Ovary (tissue), 9 donors: ENCODE results near the gene DUSP16. TPM values are rescaled to one million over a fixed set of nuclear protein-coding genes. Genes with fewer than 3 reads are reported as not detected.

Source experiments
- DNase-seq, 5 donors: peaks; one replicate each; pipeline ENCODE4 v3.0.0-alpha.2; 2019 to 2020
- H3K27ac ChIP-seq, 2 donors: fragments of 200-600 bp; one replicate each; pipeline versions ENCODE4 v1.5.1 to v1.8.0; 2019 to 2022
- H3K27me3 ChIP-seq: fragments of 200-600 bp; one replicate; pipeline ENCODE4 v1.8.0; 2022
- H3K36me3 ChIP-seq: fragments of 200-600 bp; sonication (generic); one replicate; pipeline ENCODE4 v1.5.1; 2019
- H3K4me1 ChIP-seq: one replicate; pipeline ENCODE4 v1.8.1; 2013; ENCODE audit warnings: mild to moderate bottlenecking, moderate library complexity; ENCODE audit not compliant: insufficient read depth
- H3K4me3 ChIP-seq: fragments of 200-600 bp; sonication (generic); one replicate; pipeline ENCODE4 v1.5.1; 2017
- H3K9me3 ChIP-seq, 2 donors: fragments of 200-600 bp in 1 of 2; sonication (generic) in 1 of 2; one replicate each; pipeline versions ENCODE4 v1.5.1 to v1.8.1; 2013 to 2019; ENCODE audit warnings: mild to moderate bottlenecking in 1 of 2, moderate library complexity in 1 of 2
- EP300 ChIP-seq: sonication (generic); formaldehyde crosslinking; IDR thresholded peaks from one replicate; pipeline ENCODE4 v1.6.1; 2017; ENCODE audit warnings: antibody characterized with exemption
- POLR2A ChIP-seq: fragments of 450-650 bp; IDR thresholded peaks from one replicate; pipeline ENCODE4 v1.6.1; 2017; ENCODE audit warnings: antibody characterized with exemption, mild to moderate bottlenecking, moderate library complexity
- WGBS, 3 donors: extraction: QIAGEN DNeasy Blood & Tissue Kit in 1 of 3; methylation state at CpG; one replicate each; pipeline versions ENCODE4 v1.1.5 to v1.1.7; 2013 to 2017; 5-methylcytosine and 5-hydroxymethylcytosine counted together
- intact Hi-C, 4 donors: fragments of 100-400 bp; cut with DNase I; formaldehyde crosslinking; loops; one replicate each; pipeline versions ENCODE4 v1.11.0 to v1.15.1; 2022 to 2023
- polyA plus RNA-seq, 2 donors: library from polyadenylated mRNA; stranded (reverse); fragments of 200-250 nt in 1 of 2; fragments of 350-450 nt in 1 of 2; fragmentation: Illumina TruSeq in 1 of 2; extraction: RNeasy Lipid Tissue Mini Kit (QIAGEN cat#74804) in 1 of 2; gene quantifications; one replicate each; pipeline ENCODE4 v1.2.3, GENCODE V29; 2013 to 2014
- total RNA-seq, 7 donors: library from RNA; depleted of rRNA in 2 of 7; stranded (reverse); fragments of >200 nt in 2 of 7; fragmentation: NEBNext Ultra II Directional in 3 of 7; extraction: Animal tissue kit (Norgen Biotek cat#: 25700) in 3 of 7; gene quantifications; one replicate each; pipeline versions ENCODE4 v1.1.0 to v1.2.4, GENCODE V29; 2016 to 2023
- TF ChIP-seq, protein P1 (sequence below), 3 donors: fragments of 450-650 bp in 2 of 3; fragments of 200-600 bp in 1 of 3; IDR thresholded peaks; one replicate each; pipeline versions ENCODE4 v1.5.1 to v1.8.0; 2016 to 2022; ENCODE audit warnings: antibody characterized with exemption in 3 of 3, mild to moderate bottlenecking in 1 of 3
- donor health status: DM: no; HTN: no; CAD: no; lungs with moderate emphysema.
- donor health status: DM: no; HTN: no; CAD: no.
- donor health status: Bipolar disorder and iron deficiency.
- donor health status: DM: yes; HTN: yes; CAD: no.
- donor health status: DM: no; HTN: no; CAD: no.
- donor health status: DM: yes; HTN: yes; CAD: no.

The DUSP16 gene
- total and polyA plus RNA-seq, 9 donors, result 12.5 to 54.0 (median 27.3) TPM

DNA sequence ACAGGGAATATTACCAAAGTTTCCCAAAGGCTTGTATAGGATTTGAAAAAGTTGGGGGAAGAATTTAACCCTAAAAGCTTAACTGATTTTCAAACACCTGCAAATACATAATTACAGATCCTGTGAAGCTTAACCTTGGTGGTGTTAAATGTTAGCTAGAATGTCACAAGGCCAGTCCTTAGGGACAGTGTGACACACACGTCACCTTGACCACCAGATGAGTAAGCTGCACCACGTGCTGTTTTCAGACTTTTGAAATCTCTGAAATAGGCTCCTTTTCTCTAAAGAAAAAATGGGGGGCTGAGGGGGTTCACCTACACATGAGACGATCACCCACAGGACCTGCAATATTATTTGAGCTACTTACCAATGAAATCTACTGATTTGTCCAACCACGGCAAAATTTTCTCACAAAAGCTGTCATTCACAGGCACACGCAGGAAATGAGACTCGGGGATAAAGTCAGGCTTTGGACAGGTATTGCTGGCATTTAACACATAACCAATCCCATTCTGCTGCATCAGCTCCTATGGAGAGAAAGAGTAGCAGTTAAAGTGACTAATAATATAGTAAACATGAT, 75.9 kb downstream of the DUSP16 start:
- no peak for DNase-seq
- intact Hi-C loops, result no loop called here
- no peaks in the 10 kb centered on the region for H3K9me3 ChIP-seq
- H3K4me1 ChIP-seq, result no peaks in the 10 kb centered on the region
- no peak for TF ChIP-seq EP300
- TF ChIP-seq, protein P1, sequence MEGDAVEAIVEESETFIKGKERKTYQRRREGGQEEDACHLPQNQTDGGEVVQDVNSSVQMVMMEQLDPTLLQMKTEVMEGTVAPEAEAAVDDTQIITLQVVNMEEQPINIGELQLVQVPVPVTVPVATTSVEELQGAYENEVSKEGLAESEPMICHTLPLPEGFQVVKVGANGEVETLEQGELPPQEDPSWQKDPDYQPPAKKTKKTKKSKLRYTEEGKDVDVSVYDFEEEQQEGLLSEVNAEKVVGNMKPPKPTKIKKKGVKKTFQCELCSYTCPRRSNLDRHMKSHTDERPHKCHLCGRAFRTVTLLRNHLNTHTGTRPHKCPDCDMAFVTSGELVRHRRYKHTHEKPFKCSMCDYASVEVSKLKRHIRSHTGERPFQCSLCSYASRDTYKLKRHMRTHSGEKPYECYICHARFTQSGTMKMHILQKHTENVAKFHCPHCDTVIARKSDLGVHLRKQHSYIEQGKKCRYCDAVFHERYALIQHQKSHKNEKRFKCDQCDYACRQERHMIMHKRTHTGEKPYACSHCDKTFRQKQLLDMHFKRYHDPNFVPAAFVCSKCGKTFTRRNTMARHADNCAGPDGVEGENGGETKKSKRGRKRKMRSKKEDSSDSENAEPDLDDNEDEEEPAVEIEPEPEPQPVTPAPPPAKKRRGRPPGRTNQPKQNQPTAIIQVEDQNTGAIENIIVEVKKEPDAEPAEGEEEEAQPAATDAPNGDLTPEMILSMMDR (IDR thresholded peaks at IDR 0.05), result no peak
- no peak for TF ChIP-seq POLR2A
- H3K27me3 ChIP-seq, result no peaks in the 10 kb centered on the region
- no peak overlapping the region for H3K27ac ChIP-seq
- no peak overlapping the region for H3K4me3 ChIP-seq
- WGBS, 3 donors, result 90 to 94% (median 94%) methylated on average over 6 of the region's 6 CpGs
- H3K36me3 ChIP-seq, result no peaks in the 10 kb centered on the region

DNA sequence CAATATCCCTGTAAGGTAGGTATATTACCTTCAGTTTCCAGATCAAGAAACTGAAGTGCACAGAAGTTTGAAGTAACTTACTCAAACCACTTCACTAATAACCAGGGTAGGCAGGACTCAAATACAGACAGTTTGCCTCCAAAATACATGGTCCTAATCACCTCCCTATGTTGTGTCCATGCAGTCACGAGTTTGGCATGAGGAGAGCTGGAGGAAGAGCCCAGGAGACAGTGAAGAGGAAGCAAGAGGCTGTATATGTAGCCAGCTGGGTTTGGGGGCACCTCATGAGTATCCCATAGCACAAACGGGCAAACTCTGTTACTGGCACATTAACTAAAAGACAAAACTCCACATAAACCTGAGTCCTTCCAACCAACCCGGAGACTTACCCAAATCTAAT, 79.2 kb downstream of the DUSP16 start:
- TF ChIP-seq POLR2A (no peak), EP300 (no peak)
- TF ChIP-seq, protein P1 (IDR thresholded peaks at IDR 0.05), result no peak
- intact Hi-C loops, result no loop called here
- Histone ChIP-seq H3K36me3 (no peaks in the 10 kb centered on the region), H3K4me1 (no peaks in the 10 kb centered on the region), H3K27ac (no peak overlapping the region), H3K27me3 (no peaks in the 10 kb centered on the region), H3K9me3 (no peaks in the 10 kb centered on the region), H3K4me3 (no peak overlapping the region)
- DNase-seq, result no peak
- WGBS, 3 donors, result 68 to 76% (median 72%) methylated on average over 3 of the region's 3 CpGs

DNA sequence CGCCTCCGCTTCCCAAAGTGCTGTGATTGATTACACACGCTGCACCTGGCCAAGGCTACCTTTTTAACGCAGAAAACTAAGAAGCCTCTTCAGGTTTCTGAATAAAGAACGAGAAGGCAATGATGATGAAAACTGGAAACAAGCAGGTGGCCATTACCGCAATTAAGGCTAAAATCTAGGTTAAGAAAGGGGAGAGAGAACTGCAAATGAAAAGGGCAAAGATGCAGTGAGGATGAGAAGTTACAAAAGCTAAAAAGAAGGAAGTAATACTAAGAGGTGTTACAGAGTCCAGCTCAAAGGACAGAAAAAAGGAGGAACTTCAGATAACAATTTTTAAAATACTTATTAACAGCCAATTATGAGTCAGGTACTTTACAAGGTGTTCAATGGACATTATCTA, 79.7 kb downstream of the DUSP16 start:
- TF ChIP-seq POLR2A, result no peak
- TF ChIP-seq, protein P1 (IDR thresholded peaks at IDR 0.05), result no peak
- TF ChIP-seq EP300, result no peak
- Histone ChIP-seq H3K4me3 (no peak overlapping the region), H3K27ac (no peak overlapping the region), H3K27me3 (no peaks in the 10 kb centered on the region), H3K9me3 (no peaks in the 10 kb centered on the region), H3K36me3 (no peaks in the 10 kb centered on the region), H3K4me1 (no peaks in the 10 kb centered on the region)
- DNase-seq, result no peak
- WGBS, 3 donors, result 79 to 97% (median 93%) methylated on average over 6 of the region's 6 CpGs
- intact Hi-C loops, result no loop called here

DNA sequence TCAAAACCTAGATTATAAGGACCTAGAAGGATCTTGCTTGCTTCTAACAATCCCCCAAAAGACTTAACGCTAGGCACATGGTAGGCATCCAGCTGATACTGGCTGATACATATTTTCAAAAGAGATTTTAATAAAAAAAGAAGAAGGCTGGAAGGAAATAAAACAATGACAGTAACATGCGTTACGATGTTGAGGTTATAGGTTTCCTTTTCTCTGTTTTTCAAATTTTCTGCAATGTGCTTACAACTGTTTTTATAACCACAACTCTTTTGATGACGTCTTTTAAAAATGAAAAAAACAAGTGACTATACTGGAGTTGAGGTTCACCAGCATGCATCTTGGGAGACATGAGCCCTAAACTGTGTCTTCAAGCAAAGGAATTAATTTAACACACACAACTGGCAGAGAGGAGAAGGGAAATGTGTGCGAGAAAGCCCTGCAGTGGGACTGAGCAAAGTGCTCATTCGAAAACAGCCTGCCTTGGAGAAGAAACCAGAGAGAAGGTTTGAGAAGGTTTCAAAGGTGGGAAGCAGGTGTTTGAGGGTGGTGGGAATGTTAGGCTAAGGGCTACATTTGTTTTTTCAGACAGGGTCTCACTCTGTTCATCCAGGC, 80.4 kb downstream of the DUSP16 start:
- TF ChIP-seq EP300 (no peak), POLR2A (no peak)
- TF ChIP-seq, protein P1 (IDR thresholded peaks at IDR 0.05), result no peak
- WGBS, 3 donors, result 92 to 97% (median 95%) methylated on average over 6 of the region's 6 CpGs
- Histone ChIP-seq H3K36me3 (no peaks in the 10 kb centered on the region), H3K9me3 (no peaks in the 10 kb centered on the region), H3K4me3 (no peak overlapping the region), H3K4me1 (no peaks in the 10 kb centered on the region), H3K27me3 (no peaks in the 10 kb centered on the region), H3K27ac (no peak overlapping the region)
- no peak for DNase-seq
- intact Hi-C loops, result no loop called here
